T-helper 1 cell treated with Interleukin-12 subunit alpha and Interleukin-12 subunit beta and Interleukin-4 antibody, amounts not matched to agents 30 μg/mL and 1 μg/mL, for 36 hours (primary cell): ENCODE results near the gene NABP2.
"Not testable (repeated sequence)": the region's sequence is repeated elsewhere in the genome, so short reads cannot be mapped to it uniquely, and the experiment has no call there.

ENCODE experiments used
- H3K27ac Mint-ChIP-seq: one replicate; pipeline ENCODE4 v1.8.0; 2021; ENCODE audit warnings: mild to moderate bottlenecking, mixed read lengths
- H3K27me3 Mint-ChIP-seq: one replicate; pipeline ENCODE4 v1.8.0; 2021; ENCODE audit warnings: low read depth, mixed read lengths
- H3K36me3 Mint-ChIP-seq: one replicate; pipeline ENCODE4 v1.8.0; 2021; ENCODE audit warnings: low read depth, mixed read lengths
- H3K4me1 Mint-ChIP-seq: one replicate; pipeline ENCODE4 v1.8.0; 2021; ENCODE audit warnings: low read depth, mixed read lengths
- H3K4me3 Mint-ChIP-seq: one replicate; pipeline ENCODE4 v1.8.0; 2021; ENCODE audit warnings: mild to moderate bottlenecking, moderate library complexity, mixed read lengths
- H3K9me3 Mint-ChIP-seq: one replicate; pipeline ENCODE4 v1.8.0; 2021; ENCODE audit warnings: mixed read lengths

NABP2 gene

GRCh38 chr12:56266068-56266692 is 42.0 kb downstream of the NABP2 start:
- H3K27me3 Mint-ChIP-seq, H3K9me3 Mint-ChIP-seq: not testable (repeated sequence)
- peak overlapping the region; percentile 95 for H3K4me3 Mint-ChIP-seq

DNA sequence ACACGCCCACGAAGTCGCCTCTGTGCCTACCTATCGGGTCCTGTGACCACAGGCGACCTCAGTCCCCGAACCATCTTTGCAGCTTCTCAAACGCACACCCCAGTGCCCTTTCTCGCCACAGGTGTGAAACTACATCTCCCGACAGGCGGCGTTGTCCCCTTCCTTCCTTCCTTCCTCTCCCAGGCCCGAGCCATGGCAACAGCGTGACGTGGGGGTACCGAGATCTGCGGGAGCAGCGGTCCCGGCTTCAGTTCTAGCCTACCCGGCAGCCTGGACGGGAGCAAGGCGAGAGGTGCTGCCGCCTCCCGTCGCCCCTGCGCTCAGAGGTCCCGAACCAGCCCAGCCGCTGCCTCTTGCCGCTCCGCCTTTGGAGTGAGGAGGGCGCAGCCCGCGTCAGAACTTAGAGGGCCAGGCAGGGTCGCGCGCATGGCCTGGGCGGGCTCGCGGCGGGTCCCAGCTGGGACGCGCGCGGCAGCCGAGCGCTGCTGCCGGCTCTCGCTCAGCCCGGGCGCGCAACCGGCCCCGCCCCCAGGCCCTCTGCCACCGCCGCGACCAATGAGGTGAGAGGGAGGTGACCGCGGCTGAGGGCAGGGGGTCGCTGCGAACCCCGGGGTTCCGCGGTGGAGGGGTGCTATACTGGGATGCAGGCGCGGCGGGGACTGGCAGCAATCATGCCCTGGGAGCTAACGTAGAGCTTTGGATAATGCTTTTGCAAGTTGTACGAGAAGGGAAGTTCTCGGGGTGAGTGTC is 42.7 kb downstream of the NABP2 start, which contains the start of gene COQ10A:
Gene COQ10A, plus strand, starts transcription at position 250 of the 750 bp plus-strand sequence. Its CDS starts 177 bp downstream, at position 427.
- no peaks in the 10 kb centered on the region for H3K9me3 Mint-ChIP-seq
- H3K27ac Mint-ChIP-seq: peak within 1 kb of the TSS; percentile 88
- peaks cover 17% of the 10 kb centered on the region for H3K4me1 Mint-ChIP-seq
- peak within 1 kb of the TSS; percentile 95 for H3K4me3 Mint-ChIP-seq
- peaks cover 21% of the 10 kb centered on the region for H3K36me3 Mint-ChIP-seq
- H3K27me3 Mint-ChIP-seq: no peaks in the 10 kb centered on the region

More at GRCh38 chr12:56266068-56266692, 42.0 kb downstream of the NABP2 start:
- H3K36me3 Mint-ChIP-seq: peaks cover 17% of the 10 kb centered on the region
- peaks cover 17% of the 10 kb centered on the region for H3K4me1 Mint-ChIP-seq
- H3K27ac Mint-ChIP-seq: peak overlapping the region; percentile 88

DNA sequence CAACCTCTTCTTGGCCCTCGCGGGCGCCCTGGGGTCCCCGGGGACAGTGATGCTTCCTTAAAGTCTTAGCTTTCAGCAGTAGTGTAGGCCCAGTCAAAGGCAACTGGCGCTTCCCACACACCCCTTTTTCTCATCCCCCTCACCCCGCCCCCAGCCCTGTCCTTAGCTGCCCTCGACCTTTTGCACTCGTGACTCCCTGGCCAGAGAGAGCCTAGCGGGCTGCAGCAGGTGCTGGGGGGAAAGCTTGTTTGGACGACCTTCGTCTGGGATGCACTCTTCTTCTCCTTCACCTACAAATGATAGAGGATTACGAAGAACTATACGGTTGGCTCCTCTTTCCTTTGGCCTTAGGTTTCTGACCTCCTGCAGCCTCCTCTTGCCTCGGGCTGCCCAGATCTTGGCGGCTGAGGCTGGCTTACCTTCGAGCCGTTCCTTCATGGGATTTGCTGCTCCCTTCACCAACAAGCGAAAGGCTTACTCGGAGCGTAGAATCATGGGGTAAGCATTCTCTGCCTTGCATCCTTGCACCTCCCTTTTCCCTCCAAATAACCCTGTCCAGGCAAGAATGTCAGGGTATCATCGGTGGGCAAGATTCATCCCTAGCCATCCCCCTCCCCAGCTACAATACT is 43.4 kb downstream of the NABP2 start:
- peaks cover 17% of the 10 kb centered on the region for H3K4me1 Mint-ChIP-seq
- no peaks in the 10 kb centered on the region for H3K27me3 Mint-ChIP-seq
- H3K27ac Mint-ChIP-seq: peak overlapping the region; percentile 57
- no peaks in the 10 kb centered on the region for H3K9me3 Mint-ChIP-seq
- H3K4me3 Mint-ChIP-seq: peak overlapping the region; percentile 70
- peaks cover 22% of the 10 kb centered on the region for H3K36me3 Mint-ChIP-seq

DNA sequence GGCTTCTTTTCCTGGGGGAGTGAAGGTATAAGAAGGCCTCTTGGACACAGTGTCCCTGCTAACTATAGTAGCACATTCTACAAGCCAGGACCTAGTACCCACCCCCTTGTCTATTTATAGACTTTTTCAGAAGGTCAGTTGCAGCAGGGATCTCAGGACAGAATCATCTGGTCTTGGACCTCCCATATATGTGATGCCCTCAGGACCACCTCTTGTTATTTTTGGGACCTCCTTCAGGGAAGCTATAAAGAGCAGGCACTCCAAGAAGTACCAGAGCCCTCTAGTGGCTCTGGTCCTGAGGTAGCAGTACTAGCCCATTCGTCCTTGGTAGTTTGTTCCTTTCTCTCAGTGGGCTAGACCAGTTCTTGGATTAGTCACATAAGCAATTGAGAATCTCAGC is 46.9 kb downstream of the NABP2 start:
- H3K27ac Mint-ChIP-seq: no peak overlapping the region
- H3K4me1 Mint-ChIP-seq: peaks cover 13% of the 10 kb centered on the region
- H3K4me3 Mint-ChIP-seq: no peak overlapping the region
- no peaks in the 10 kb centered on the region for H3K27me3 Mint-ChIP-seq
- no peaks in the 10 kb centered on the region for H3K9me3 Mint-ChIP-seq
- peaks cover 42% of the 10 kb centered on the region for H3K36me3 Mint-ChIP-seq

DNA sequence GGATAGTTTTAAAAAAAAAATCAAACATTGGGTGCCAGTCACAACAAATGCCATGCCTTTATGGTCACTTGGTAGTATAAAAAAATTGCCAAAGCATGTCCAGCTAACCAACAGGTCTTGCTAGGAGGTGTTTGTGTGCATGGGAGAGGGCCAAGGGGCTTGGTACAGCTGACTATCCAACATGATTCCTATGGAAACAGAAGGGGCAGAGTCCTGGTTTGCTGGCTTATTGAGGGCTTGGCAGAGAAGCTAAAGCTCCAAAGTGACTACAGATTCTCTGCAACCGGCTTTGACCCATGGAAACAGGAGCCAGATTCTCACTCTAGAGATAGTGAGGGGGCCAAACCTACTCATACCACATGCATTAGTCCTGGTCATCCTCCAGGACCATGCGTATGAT is 48.3 kb downstream of the NABP2 start:
- peak overlapping the region; percentile 55 for H3K27ac Mint-ChIP-seq
- H3K9me3 Mint-ChIP-seq, H3K4me1 Mint-ChIP-seq, H3K27me3 Mint-ChIP-seq, H3K4me3 Mint-ChIP-seq: not testable (repeated sequence)
- peaks cover 44% of the 10 kb centered on the region for H3K36me3 Mint-ChIP-seq

DNA sequence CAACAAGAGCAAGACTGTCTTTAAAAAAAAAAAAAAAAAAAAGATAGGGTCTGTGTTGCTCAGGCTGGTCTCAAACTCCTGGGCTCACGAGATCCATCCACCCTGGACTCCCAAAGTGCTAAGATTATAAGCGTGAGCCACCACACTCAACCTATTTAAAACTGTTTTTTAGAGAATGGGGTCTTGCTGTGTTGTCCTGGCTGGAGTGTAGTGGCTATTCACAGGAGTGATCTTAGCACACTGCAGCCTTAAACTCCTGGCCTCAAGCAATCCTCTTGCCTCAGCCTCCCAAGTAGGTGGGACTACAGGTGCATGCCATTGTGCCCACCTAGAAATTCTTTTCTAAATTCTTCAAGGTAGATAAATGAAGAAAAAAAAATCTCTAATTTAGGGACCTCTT is 50.2 kb downstream of the NABP2 start:
- H3K9me3 Mint-ChIP-seq: no peaks in the 10 kb centered on the region
- H3K27me3 Mint-ChIP-seq: no peaks in the 10 kb centered on the region
- H3K36me3 Mint-ChIP-seq: peaks cover 46% of the 10 kb centered on the region
- H3K27ac Mint-ChIP-seq: no peak overlapping the region
- no peak overlapping the region for H3K4me3 Mint-ChIP-seq
- H3K4me1 Mint-ChIP-seq: no peaks in the 10 kb centered on the region

DNA sequence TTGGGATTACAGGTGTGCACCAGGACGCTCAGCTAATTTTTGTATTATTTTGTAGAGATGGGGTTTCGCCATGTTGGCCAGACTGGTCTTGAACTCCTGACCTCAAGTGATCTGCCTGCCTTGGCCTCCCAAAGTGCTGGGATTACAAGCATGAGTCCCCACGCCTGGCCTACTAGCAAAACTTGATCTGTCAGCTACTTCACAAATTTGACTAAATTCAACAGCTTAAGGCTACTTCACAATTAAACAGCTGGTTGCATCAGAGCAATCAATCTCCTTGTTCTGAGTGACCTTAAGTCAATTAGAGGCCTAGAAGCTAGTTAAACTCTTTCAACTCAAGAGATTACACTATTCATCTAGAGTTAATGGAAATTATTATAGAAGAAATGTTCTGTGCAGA is 54.8 kb downstream of the NABP2 start:
- Mint-ChIP-seq H3K36me3 (peaks cover 40% of the 10 kb centered on the region), H3K4me1 (no peaks in the 10 kb centered on the region), H3K9me3 (no peaks in the 10 kb centered on the region), H3K27ac (no peak overlapping the region), H3K4me3 (no peak overlapping the region), H3K27me3 (no peaks in the 10 kb centered on the region)
